ENCODE measurements around the gene MAGIX. TPM values are rescaled to one million over a fixed set of nuclear protein-coding genes. Genes with fewer than 3 reads are reported as not detected.
A peak's percentile ranks its signal among the peaks of the same experiment; 100 is the strongest.

The MAGIX gene
- total RNA-seq, 6 donors from 2014 or later, result 7.3 to 16.3 (median 12.9) TPM

GRCh38 chrX:49183701-49184281 lies 21.2 kb downstream of the MAGIX start:
- TF ChIP-seq POLR2AphosphoS5 (IDR thresholded peaks at IDR 0.05) (no peak), POLR2A (IDR thresholded peaks at IDR 0.05) (no peak), CTCF (IDR thresholded peaks at IDR 0.05) (no peak), EP300 (IDR thresholded peaks at IDR 0.05) (no peak)
- peaks cover 4 to 11% (median 7%) of the 10 kb centered on the region in 4 donors for H3K4me1 ChIP-seq
- ATAC-seq (ENCODE audit: low FRiP score in 2 of 2) (no peak), DNase-seq (no peak)
- peak overlapping the region in 1 of 4 donors; percentile 45 for H3K4me3 ChIP-seq
- H3K27me3 ChIP-seq, result no peaks in the 10 kb centered on the region
- 92% methylated on average over 18 of the region's 18 CpGs; no CpG with 5 or more reads in 1 of the 2 donors for WGBS, 2 donors
- H3K9me3 ChIP-seq, result no peaks in the 10 kb centered on the region
- H3K27ac ChIP-seq, result peak overlapping the region in 2 of 4 donors; percentile 39 to 84
- H3K36me3 ChIP-seq, result peaks cover 0 to 38% (median 4%) of the 10 kb centered on the region in 4 donors

- Histone ChIP-seq H3K9me3 (no peaks in the 10 kb centered on the region), H3K27ac (peak overlapping the region; percentile 57 to 84 (median 72)), H3K36me3 (peaks cover 0 to 30% (median under 1%) of the 10 kb centered on the region in 4 donors), H3K4me3 (peak overlapping the region; percentile 9 to 63 (median 52)), H3K27me3 (no peaks in the 10 kb centered on the region), H3K4me1 (peaks cover 5 to 13% (median 10%) of the 10 kb centered on the region in 4 donors)
- peak; percentile 83 to 90 for ATAC-seq (ENCODE audit: low FRiP score in 2 of 2)
- peak; percentile 88 to 93 for DNase-seq
- WGBS, 2 donors, result 44 to 51% methylated on average over 5 to 44 of the region's 46 CpGs
- TF ChIP-seq POLR2AphosphoS5 (IDR thresholded peaks at IDR 0.05), result peak; percentile 21 to 82
- TF ChIP-seq POLR2A (IDR thresholded peaks at IDR 0.05), result peak in 2 of 4 donors; percentile 58 to 73
- TF ChIP-seq CTCF (IDR thresholded peaks at IDR 0.05), result no peak
Measured at GRCh38 chrX:49184294-49185281, 22.0 kb downstream of the MAGIX start.

- Histone ChIP-seq H3K4me3 (peak within 1 kb of the TSS; percentile 39 to 63 (median 52)), H3K27me3 (no peaks in the 10 kb centered on the region), H3K27ac (peak within 1 kb of the TSS; percentile 74 to 85 (median 82)), H3K36me3 (peaks cover 0 to 17% (median 0%) of the 10 kb centered on the region in 4 donors), H3K4me1 (peaks cover 9 to 18% (median 14%) of the 10 kb centered on the region in 4 donors), H3K9me3 (no peaks in the 10 kb centered on the region)
- TF ChIP-seq POLR2AphosphoS5 (IDR thresholded peaks at IDR 0.05) (peak; percentile 37 to 88), POLR2A (IDR thresholded peaks at IDR 0.05) (peak in 2 of 4 donors; percentile 35 to 81), EP300 (IDR thresholded peaks at IDR 0.05) (no peak), CTCF (IDR thresholded peaks at IDR 0.05) (peak in 5 of 6 experiments; percentile 44 to 73 (median 53))
- ATAC-seq (ENCODE audit: low FRiP score in 2 of 2), result peak; percentile 42 to 72
- 51 to 55% methylated on average over 6 to 47 of the region's 62 CpGs for WGBS, 2 donors
- peak; percentile 91 to 95 for DNase-seq
Measured at GRCh38 chrX:49186125-49187027, 23.8 kb downstream of the MAGIX start, which contains the start of gene PRICKLE3. PRICKLE3 (minus strand) TSS chrX:49186373; CDS start chrX:49186297, 76 bp downstream.

- peaks cover 9 to 18% (median 14%) of the 10 kb centered on the region in 4 donors for H3K4me1 ChIP-seq
- no peaks in the 10 kb centered on the region for H3K27me3 ChIP-seq
- H3K27ac ChIP-seq, result peak overlapping the region; percentile 74 to 85 (median 82)
- H3K9me3 ChIP-seq, result no peaks in the 10 kb centered on the region
- no peak overlapping the region for H3K4me3 ChIP-seq
- ATAC-seq (ENCODE audit: low FRiP score in 2 of 2) (no peak), DNase-seq (no peak)
- no peak for TF ChIP-seq CTCF (IDR thresholded peaks at IDR 0.05)
- no peak for TF ChIP-seq POLR2A (IDR thresholded peaks at IDR 0.05)
- TF ChIP-seq EP300 (IDR thresholded peaks at IDR 0.05), result no peak
- TF ChIP-seq POLR2AphosphoS5 (IDR thresholded peaks at IDR 0.05), result no peak
- H3K36me3 ChIP-seq, result peaks cover 0 to 16% (median 0%) of the 10 kb centered on the region in 4 donors
- WGBS, 2 donors, result 51 to 60% methylated on average over 8 to 14 of the region's 15 CpGs
Measured at GRCh38 chrX:49187028-49187394, 24.5 kb downstream of the MAGIX start.

Measured in upper lobe of left lung (tissue), 6 donors.